Activated CD4-positive, CD25-positive, alpha-beta regulatory T cell (primary cell): ENCODE results near the gene PKNOX2.
A peak's percentile ranks its signal among the peaks of the same experiment; 100 is the strongest.

Experiments used
- DNase-seq, 4 experiments: peaks; one replicate each; lab custom pipeline; 2025; lab: John Stamatoyannopoulos, UW

PKNOX2 gene

DNA sequence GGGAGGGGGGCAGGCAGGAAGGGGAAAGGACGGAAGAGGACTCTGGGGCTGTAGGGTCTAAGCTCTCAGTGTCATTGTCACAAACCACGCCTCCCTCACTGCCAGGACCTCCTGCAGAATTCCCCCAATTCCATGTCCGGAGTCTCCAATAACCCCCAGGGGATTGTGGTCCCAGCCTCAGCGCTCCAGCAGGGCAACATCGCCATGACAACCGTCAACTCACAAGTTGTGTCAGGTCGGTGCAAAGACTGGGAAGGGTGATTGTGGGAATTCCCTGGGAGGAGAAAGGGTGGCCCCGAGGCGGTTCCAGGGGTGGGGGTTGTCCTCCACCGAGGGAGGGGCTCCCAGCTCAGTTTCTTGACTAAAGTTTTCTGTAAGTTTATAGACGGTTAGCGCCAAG, 245.5 kb downstream of the PKNOX2 start:
- no peak for DNase-seq

DNA sequence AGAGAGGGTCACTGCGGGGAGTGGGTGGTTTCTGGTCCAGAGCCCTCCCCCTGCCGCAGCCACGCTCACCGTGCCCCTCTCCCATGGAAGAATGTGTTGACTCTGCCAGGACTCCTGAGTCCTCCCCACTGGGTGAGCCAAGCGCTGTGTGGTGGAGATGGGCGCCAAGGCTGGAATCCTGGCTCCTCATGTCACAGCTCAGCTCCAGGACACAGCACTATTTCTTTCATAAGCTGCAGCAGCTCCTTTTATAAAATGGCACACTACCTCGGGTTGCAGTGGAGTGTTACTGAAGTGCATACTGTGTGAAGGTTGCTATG, 247.6 kb downstream of the PKNOX2 start:
- DNase-seq = no peak

DNA sequence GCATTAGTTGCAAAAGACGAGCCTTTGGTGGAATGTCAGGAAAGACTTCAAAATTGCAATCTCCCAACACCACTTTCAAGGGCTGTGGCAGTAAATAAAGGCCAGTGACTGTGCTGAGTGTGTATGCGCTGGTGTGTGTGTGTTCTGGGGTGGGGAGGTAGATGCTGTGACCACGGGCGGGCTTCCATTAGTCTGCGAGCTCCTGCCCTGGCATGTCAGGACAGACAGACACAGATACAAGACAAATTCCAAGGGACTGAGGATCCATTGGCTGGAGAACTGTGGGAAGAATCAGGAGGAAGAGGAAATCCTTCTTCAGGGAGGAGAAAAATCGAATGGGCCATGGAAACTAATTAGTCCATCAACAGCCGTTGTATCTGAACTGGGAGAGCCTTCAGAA, 248.0 kb downstream of the PKNOX2 start:
- no peak for DNase-seq

GRCh38 chr11:125413226-125413625, 248.7 kb downstream of the PKNOX2 start:
- no peak for DNase-seq

DNA sequence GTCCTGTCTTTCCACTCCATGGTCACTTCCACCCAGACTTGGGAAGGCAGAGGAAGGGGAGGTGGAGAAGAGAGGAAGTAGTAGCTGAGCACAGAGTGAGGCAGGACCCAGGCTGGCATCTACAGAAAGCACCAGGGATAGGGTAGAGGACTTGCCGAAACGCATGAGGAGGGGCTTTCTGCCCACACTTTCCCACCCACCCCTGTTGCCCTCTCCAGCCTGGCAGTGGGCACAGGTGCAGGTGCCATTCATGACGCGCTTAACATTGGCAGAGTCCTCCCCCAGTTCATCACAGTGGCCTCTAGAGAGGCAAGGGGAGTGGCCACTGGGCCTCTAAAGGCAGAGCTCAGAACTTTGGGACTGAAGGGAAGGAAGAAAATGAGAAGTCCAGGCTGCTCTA, 249.6 kb downstream of the PKNOX2 start:
- no peak for DNase-seq

GRCh38 chr11:125416981-125417935, 252.7 kb downstream of the PKNOX2 start:
- DNase-seq = no peak

- no peak for DNase-seq
Measured at GRCh38 chr11:125418396-125418795, 253.8 kb downstream of the PKNOX2 start.

DNA sequence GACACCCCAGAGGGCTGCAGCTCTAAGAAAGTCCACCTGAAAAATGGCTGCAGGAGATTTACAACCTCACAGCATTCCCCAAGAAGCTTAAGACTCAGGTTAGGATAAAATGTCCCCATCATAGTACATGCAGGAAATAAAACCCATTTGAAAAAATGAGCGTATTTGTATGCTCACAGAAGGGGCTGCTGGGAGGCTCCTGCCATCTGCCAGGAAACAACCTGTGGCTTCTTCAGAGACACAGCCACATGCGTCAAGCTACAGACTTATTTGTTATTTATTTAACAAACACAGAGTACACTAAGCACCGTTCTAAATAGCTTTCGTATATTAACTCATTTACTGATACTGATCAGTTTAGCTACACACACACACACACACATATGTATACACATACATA, 258.1 kb downstream of the PKNOX2 start:
- DNase-seq = no peak

DNA sequence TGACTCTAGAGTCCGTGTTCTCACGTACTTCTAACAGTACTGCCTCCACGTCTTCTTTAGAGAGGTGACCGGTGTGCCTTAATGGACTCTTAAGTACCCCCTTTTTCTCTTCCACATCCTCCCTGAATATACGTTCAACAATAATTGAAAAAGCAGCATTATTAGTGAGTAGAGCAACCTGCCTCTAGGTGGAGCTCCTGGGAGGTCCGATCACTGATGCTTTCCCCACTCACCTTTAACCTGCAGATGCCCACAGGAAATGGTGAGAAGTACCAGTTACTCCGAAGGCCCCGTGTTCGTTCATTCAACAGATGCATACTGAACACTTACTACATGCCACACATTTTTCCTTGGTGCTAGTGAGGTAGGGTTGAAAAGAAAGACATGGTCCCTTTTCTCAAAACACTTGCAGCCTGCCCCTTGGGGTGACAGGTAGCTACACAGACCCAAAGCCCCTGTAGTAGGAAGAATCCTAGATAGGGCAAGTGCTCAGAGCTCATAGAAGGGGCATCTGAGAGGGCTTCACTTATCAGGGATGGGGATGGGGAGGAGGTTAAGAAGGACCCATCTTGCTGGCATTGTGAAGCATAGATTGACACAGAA, 258.8 kb downstream of the PKNOX2 start:
- DNase-seq = no peak

GRCh38 chr11:125425601-125426000, 261.1 kb downstream of the PKNOX2 start:
- no peak for DNase-seq

- DNase-seq = no peak
Measured at GRCh38 chr11:125426818-125427528, 262.4 kb downstream of the PKNOX2 start.

GRCh38 chr11:125428486-125429173, 264.1 kb downstream of the PKNOX2 start:
- DNase-seq = no peak

GRCh38 chr11:125429174-125429707, 264.7 kb downstream of the PKNOX2 start:
- peak in 1 of 4 experiments; percentile 6 for DNase-seq

DNA sequence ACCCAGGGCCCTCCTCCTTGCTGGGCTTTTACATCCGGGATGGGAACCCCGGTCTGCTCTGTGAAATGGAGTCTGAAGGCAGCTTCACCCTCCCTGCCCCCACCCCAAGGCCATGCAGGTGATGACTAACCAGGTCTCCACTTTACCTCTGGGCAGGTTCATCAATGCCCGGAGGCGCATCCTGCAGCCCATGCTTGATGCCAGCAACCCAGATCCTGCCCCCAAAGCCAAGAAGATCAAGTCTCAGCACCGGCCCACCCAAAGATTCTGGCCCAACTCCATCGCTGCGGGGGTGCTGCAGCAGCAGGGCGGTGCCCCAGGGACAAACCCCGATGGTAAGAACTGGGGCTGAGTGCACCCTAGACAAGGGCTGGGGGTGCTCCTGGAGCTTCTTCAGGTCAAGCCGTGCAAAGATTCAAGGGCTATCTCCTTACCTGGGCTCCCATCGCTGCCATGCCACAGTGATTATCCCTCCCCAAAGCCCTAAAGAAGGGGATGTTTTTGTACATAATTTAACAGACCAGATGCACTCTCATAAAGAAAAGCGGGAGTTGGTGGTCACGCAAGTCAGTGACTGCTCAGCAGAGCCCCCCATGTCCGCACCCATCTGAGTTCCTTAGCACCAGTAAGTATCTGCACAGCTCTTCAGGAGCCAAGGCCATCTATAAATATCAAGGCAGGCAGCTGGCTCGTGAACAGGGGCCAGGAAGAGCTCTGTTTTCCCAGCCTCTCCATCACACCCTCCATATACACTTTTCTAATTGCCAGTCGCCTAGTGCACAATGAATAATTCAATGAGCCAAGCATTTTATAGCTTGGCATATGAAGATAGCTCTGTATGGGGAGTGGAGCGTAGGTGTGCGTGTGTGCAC, 265.5 kb downstream of the PKNOX2 start:
- DNase-seq = no peak

- DNase-seq = no peak
Measured at GRCh38 chr11:125431009-125431408, 266.5 kb downstream of the PKNOX2 start.

GRCh38 chr11:125431481-125431880, 266.9 kb downstream of the PKNOX2 start:
- no peak for DNase-seq

DNA sequence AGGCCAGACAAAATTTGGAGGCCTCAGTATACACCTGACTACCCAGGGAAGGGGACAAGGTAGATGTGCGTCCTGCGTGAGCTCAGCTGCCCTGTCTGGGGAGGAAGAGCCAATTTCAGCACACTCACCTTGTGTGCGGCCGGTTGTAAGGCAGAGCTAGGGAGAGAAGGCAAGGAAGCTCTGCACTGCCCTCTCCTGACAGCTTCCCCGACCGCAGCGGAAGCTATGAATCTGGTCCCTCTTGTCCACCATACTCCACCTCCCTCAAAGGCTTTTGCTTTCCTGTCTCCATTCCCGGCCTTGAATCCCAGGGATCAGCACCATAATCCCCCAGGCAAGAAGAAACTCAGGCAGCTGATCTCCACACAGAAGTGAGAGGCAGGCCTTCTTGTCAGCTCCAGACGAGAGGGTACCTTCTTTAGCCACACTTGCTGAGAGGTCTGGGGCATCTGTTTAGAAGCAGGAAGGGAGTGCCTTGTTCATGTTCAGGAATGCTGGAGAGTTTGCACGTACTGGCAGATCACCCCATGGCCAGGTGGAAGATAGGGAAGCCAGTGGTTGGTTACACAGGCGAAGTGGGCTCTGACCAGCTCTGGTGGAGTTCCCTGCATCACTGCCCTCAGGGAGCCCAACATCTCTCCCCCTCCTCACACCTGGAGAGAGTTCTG, 269.0 kb downstream of the PKNOX2 start:
- DNase-seq = no peak

DNA sequence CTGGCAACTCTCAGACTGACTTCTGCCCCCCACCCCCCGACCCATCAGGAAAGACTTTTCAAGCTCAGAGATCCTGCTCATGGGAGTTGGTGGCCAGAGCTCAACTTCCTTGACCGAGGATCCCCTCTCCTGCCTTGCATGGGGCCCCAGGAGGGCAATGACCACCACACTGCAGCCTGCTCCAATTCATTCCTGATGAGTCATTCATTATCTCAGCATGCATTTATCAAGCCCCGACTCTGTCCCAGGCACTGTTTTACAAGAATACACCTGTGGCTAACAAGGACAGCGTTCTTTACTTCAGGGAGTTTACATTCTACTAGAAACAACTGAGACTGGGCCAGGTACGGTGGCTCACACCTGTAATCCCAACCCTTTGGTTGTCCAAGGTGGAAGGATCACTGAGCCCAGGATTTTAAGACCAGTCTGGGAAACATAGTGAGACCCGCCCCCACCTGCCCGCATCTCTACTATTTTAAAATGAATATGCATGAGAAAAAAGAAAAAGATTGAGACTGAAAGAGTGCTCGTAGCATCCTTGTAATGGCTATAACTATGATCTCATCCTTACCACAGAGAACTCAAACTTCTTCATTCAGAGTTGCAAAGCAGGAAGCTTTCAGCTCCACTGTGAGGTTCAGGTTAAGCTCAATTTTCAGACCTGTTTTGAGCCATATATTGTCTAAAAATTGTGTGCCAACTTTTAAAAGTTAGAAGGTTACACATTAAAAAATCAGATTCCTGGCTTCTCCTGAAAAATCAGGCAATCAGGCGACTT, 271.1 kb downstream of the PKNOX2 start:
- DNase-seq = no peak

DNA sequence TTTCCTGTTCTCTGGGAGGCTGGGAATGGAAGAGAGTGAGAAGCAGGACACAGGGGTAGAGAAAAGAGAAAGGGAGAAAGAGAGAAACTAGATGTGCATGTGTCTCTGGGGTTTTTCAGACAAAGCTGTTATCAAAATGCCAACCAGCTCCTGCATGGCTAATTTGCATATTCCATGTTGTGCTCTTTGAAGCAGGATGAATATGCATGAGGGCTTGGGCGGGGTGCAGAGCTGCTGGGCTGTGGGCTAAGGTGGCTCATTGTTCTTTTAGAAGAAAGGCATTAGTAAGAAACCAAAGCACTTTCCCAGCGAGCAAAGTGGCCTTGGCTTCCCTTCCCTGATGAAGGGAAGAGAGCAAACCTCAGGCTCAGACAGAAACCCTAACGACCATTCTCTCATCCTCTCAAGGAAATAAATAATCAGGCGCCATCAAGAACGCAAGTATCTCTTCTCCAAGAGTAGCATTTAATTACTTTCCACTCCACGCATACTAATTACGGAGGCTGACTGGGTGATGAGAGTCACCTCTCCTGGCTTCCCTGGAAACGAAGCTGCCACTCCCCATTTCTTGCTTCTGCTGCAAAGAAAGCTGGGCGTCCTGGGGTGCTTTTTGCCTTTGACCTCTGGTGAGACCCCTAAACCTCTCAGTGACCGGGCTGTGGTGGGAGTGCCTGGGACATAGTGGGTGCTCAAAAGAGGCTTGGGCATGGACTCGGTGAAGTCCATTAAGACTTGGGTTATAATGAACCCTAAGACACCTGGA, 277.3 kb downstream of the PKNOX2 start:
- no peak for DNase-seq
